ENCODE measurements around the gene ZNF24.

ZNF24 gene

GRCh38 chr18:35296060-35296459, 48.2 kb downstream of the ZNF24 start:
- peak in 1 of 51 donors; percentile 6 for DNase-seq

DNA sequence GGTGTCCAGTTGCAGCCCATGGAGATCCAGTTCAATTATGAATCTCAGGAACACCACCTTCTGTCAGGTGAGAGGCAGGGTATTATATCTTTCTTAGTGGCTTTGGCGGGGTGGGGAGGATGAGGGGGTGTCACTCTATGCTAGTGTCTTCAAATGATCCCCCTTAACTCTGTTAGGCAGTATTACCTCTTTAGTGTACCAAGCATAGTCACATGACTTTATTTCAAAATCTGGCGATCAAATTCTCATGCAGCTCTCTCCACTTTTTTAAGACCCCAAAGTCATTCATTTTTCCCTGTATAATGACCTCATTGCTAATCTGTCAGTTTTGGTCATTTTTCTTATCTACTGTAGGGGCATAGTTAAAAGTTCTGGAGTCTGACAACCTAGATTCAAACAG, 53.1 kb downstream of the ZNF24 start:
- no peak for DNase-seq

DNA sequence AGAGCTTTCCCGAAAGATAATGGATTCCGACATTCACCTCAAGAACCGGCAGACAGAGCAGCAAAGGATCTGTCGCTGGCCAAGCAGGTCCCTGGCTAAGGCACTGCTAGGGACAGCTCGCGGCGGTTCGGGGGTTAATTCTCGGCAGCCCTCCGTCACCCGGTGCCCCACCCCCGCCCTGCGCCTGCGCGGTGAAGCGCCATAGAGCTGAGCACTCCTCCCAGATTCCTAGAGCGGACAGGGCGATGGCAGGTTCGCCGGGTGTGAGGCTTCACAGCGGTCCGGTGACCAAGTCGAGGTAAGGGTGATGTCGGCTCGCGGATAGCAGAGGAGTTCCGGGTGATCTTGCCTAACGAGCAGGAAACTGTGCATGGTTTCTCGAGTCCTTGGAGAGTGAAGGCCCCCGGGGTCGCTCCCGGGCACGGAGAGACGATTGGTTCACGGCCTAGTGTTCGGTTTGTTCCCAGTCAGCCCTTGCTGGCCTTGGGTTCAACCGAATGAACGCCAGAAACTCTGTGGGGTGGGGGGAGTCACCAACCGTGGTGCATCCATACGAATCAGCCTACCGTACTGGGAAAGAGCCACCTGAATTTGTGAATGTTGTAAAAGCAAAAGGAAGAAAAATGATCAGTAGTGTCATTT, 54.0 kb downstream of the ZNF24 start, which contains the start of gene ZSCAN30:
Gene ZSCAN30, minus strand, starts transcription at position 136 of the 642 bp plus-strand sequence. CDS start 25,877 bp downstream, outside the sequence.
- peak; percentile 71 to 97 (median 91) for DNase-seq

- peak in 16 of 51 donors; percentile 2 to 70 (median 24) for DNase-seq
These were observed 54.5 kb downstream of the ZNF24 start for GRCh38 chr18:35289727-35290093.

DNA sequence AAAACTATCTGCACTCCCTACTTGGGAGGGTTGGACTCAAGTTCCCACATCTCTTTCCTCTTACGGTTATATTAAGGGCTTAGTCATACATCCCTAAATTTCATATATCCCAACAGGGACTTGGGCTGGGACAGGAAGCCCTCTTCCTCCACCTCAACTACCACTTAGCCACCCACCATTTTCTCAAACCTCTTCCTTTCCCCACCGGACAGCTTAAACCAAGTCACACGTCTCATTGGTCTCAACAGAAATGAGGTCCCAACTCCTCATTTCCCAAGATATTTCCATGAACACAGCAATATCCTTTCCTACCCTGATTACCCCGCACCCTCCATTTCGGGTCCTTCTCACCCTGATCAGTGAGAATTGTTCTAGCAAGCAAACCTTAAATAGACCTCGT, 54.9 kb downstream of the ZNF24 start:
- DNase-seq: peak in 1 of 51 donors; percentile 68

GRCh38 chr18:35284841-35285240, 59.4 kb downstream of the ZNF24 start:
- no peak for DNase-seq

DNA sequence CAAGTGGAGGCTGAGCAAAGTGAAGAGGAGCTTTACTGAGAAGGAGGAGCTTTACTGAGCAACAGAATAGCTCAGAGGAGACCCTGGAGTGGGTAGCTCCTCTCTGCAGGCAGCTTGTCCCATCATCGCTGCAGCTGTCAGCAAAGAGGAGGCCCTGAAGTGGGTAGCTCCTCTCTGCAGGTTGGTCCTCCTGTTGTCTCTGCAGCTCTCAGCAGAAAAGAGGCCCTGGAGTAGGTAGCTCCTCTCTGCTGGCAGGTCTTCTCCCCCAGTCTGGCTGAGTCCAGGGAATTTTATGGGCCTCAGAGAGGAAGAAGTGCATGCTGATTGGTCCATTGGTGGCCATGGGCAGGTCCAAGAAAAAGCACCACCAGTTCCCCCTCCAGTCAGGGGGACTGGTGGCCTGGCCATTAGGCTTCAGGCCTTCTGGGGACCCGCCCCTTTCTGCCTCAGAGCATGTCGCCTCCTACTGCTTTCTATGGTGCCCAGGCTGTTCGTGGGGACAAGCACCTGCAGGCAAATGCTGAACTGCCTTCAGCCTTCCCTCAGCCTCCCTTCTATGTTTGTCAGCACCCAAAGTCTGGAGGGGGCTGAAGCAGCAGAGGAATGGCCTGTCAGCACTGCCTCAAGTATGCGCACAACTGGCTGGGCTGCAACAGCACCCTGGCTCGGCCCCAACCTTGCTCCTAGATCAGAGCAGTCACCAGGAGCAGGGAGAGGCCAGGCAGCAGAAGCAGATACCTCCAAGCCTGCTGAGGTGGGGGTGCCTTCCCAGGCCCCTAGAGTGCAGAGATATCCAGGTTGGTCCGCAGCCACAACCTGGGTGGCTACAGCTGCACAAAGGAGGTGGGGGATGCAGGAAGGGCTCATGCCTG, 60.1 kb downstream of the ZNF24 start:
- DNase-seq: no peak

DNA sequence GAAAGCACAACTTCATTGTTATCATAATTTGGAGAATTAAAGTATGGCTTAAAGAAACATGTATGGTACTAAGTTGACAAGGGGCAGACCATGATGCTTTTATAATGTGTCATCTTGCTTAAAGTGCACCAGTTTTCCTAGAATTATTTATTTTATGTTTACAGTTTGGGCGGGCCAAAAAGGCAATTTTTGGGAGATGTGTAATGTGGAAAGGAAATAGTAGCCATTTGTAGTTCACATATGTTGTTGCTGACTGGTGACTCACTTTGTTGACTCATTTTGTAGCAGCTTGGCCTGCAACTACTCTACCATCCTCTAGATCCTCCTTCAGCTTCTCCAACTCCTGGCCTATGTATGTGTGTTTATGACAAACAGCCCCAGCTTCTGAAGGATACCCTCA, 61.9 kb downstream of the ZNF24 start:
- DNase-seq: no peak

Measured in hypothalamus (tissue), 51 donors.